DND-41 (cell line): ENCODE data around the gene TTBK2.

Experiments
- ATAC-seq: fragments of 200-7000 bp; cut with Tn5 transposase; 3 replicates; pipeline ENCODE4 v1.9.1; 2021; ENCODE audit warnings: low read depth; ENCODE audit not compliant: insufficient read depth
- DNase-seq: peaks from one replicate; pipeline ENCODE4 v3.0.0-alpha.2; 2020
- H2AFZ ChIP-seq: 2 replicates; pipeline ENCODE4 v1.6.0; 2012; ENCODE audit warnings: low read depth, low read length
- H3K27ac ChIP-seq: 2 replicates; pipeline ENCODE4 v1.5.1; 2012; ENCODE audit warnings: low read length, inconsistent platforms
- H3K27me3 ChIP-seq: fragments of 200-600 bp; sonication (generic); 2 replicates; pipeline ENCODE4 v1.6.0; 2012; ENCODE audit warnings: low read length, mild to moderate bottlenecking, inconsistent platforms; ENCODE audit not compliant: insufficient read depth, poor library complexity
- H3K36me3 ChIP-seq: 2 replicates; pipeline ENCODE4 v1.5.1; 2012; ENCODE audit warnings: low read length, inconsistent platforms; ENCODE audit not compliant: insufficient read depth
- H3K4me1 ChIP-seq: 2 replicates; pipeline ENCODE4 v1.5.1; 2012; ENCODE audit warnings: mild to moderate bottlenecking, low read length; ENCODE audit not compliant: insufficient read depth
- H3K4me2 ChIP-seq: 2 replicates; pipeline ENCODE4 v1.6.0; 2012; ENCODE audit warnings: mild to moderate bottlenecking, moderate library complexity, low read length, inconsistent platforms; ENCODE audit not compliant: insufficient read depth
- H3K4me3 ChIP-seq, 2 experiments: fragments of 200-600 bp in 1 of 2; shearing (Covaris generic) in 1 of 2; 2 replicates each; pipeline ENCODE4 v1.5.1; 2012 to 2016; ENCODE audit warnings: inconsistent platforms in 2 of 2, low read length in 2 of 2, mild to moderate bottlenecking in 2 of 2, low read depth in 1 of 2, moderate library complexity in 1 of 2
- H3K79me2 ChIP-seq: 2 replicates; pipeline ENCODE4 v1.6.0; 2012; ENCODE audit warnings: low read length, inconsistent platforms; ENCODE audit not compliant: insufficient read depth
- H3K9ac ChIP-seq: 2 replicates; pipeline ENCODE4 v1.6.0; 2012; ENCODE audit warnings: low read depth, mild to moderate bottlenecking, inconsistent platforms, low read length, moderate library complexity
- H3K9me3 ChIP-seq: 2 replicates; pipeline ENCODE4 v1.5.1; 2012; ENCODE audit warnings: low read length, moderate library complexity, mild to moderate bottlenecking, inconsistent platforms; ENCODE audit not compliant: insufficient read depth, severe bottlenecking
- H4K20me1 ChIP-seq: 2 replicates; pipeline ENCODE4 v1.6.0; 2012; ENCODE audit warnings: low read length; ENCODE audit not compliant: insufficient read depth
- EZH2 ChIP-seq: IDR thresholded peaks from 3 replicates; pipeline ENCODE4 v1.6.1; 2012; ENCODE audit warnings: borderline replicate concordance, low read depth, mild to moderate bottlenecking, moderate library complexity, low read length, inconsistent platforms; ENCODE audit not compliant: severe bottlenecking
- TF ChIP-seq, protein P1 (sequence below): IDR thresholded peaks from 2 replicates; pipeline ENCODE4 v1.5.1; 2012; ENCODE audit warnings: borderline replicate concordance, low read length, moderate library complexity, mild to moderate bottlenecking; ENCODE audit not compliant: poor library complexity, severe bottlenecking; ENCODE audit errors: extremely low read depth

Gene TTBK2

DNA sequence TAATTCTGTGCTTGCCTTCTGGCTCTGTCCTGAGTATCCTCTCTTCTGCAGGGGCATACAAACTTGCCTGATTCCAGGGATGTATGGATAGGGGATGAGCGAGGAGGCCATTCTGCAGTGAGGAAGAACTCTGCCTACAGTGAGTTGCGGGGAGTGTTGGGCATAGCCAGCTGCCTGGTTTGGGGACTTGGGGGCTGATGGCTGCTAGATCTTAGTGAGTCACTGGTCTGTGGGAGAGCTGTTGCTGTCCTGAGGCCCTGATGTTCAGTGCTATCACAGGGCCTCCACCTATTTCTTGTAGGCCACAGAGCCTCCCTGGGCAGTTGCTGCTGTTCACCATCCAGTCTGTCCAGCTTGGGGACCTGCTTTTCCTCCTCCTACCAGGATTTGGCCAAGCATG lies 204.0 kb downstream of the TTBK2 start:
- Histone ChIP-seq H3K4me2 (no peak overlapping the region), H3K9ac (no peak overlapping the region), H3K27me3 (no peaks in the 10 kb centered on the region), H4K20me1 (no peaks in the 10 kb centered on the region), H2AFZ (no peak overlapping the region), H3K4me1 (no peaks in the 10 kb centered on the region), H3K79me2 (no peaks in the 10 kb centered on the region), H3K9me3 (no peaks in the 10 kb centered on the region), H3K36me3 (peaks cover 6% of the 10 kb centered on the region; the same call in 1 of the 2 replicates), H3K4me3 (no peak overlapping the region), H3K27ac (no peak overlapping the region)
- no peak for TF ChIP-seq EZH2
- TF ChIP-seq, protein P1, sequence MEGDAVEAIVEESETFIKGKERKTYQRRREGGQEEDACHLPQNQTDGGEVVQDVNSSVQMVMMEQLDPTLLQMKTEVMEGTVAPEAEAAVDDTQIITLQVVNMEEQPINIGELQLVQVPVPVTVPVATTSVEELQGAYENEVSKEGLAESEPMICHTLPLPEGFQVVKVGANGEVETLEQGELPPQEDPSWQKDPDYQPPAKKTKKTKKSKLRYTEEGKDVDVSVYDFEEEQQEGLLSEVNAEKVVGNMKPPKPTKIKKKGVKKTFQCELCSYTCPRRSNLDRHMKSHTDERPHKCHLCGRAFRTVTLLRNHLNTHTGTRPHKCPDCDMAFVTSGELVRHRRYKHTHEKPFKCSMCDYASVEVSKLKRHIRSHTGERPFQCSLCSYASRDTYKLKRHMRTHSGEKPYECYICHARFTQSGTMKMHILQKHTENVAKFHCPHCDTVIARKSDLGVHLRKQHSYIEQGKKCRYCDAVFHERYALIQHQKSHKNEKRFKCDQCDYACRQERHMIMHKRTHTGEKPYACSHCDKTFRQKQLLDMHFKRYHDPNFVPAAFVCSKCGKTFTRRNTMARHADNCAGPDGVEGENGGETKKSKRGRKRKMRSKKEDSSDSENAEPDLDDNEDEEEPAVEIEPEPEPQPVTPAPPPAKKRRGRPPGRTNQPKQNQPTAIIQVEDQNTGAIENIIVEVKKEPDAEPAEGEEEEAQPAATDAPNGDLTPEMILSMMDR, result no peak
- DNase-seq (no peak), ATAC-seq (no peak)

- DNase-seq (no peak), ATAC-seq (no peak)
- Histone ChIP-seq H3K4me3 (no peak overlapping the region), H3K9ac (no peak overlapping the region), H3K27ac (no peak overlapping the region), H3K36me3 (peaks cover 6% of the 10 kb centered on the region; the same call in 1 of the 2 replicates), H3K79me2 (no peaks in the 10 kb centered on the region), H4K20me1 (no peaks in the 10 kb centered on the region), H3K4me1 (no peaks in the 10 kb centered on the region), H3K27me3 (no peaks in the 10 kb centered on the region), H2AFZ (no peak overlapping the region), H3K9me3 (no peaks in the 10 kb centered on the region), H3K4me2 (no peak overlapping the region)
- TF ChIP-seq EZH2, result no peak
- TF ChIP-seq, protein P1, result no peak
These were observed 204.5 kb downstream of the TTBK2 start for GRCh38 chr15:42716125-42716524.

GRCh38 chr15:42712584-42712983 lies 208.0 kb downstream of the TTBK2 start:
- Histone ChIP-seq H3K9ac (no peak overlapping the region), H3K4me2 (no peak overlapping the region), H3K4me1 (no peaks in the 10 kb centered on the region), H3K4me3 (no peak overlapping the region), H3K27ac (no peak overlapping the region), H2AFZ (no peak overlapping the region), H4K20me1 (no peaks in the 10 kb centered on the region), H3K9me3 (no peaks in the 10 kb centered on the region), H3K27me3 (no peaks in the 10 kb centered on the region), H3K79me2 (no peaks in the 10 kb centered on the region), H3K36me3 (no peaks in the 10 kb centered on the region)
- ATAC-seq (no peak), DNase-seq (no peak)
- TF ChIP-seq, protein P1, result no peak
- TF ChIP-seq EZH2, result no peak

DNA sequence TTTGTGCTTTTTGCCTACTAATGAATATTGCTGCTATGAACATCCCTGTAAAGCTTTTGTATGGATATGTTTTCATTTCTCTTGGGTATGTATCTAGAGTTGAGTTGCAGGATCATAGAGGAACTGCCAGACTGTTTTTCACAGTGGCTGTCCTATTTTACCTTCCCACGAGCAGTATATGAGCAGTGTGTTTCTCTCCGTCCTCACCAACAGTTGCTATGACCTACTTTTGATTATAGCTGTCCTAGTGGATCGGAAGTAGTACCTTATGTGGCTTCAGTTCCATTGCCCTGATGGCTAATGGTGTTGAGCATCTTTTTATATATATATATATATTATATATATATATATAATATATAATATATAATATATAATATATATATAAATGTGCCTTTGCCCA lies 208.8 kb downstream of the TTBK2 start:
- Histone ChIP-seq H3K4me2 (no peak overlapping the region), H3K4me1 (no peaks in the 10 kb centered on the region), H3K36me3 (no peaks in the 10 kb centered on the region), H3K27me3 (no peaks in the 10 kb centered on the region), H3K4me3 (no peak overlapping the region), H3K9me3 (no peaks in the 10 kb centered on the region), H3K9ac (no peak overlapping the region), H3K27ac (no peak overlapping the region), H3K79me2 (no peaks in the 10 kb centered on the region), H2AFZ (no peak overlapping the region), H4K20me1 (no peaks in the 10 kb centered on the region)
- no peak for DNase-seq
- TF ChIP-seq, protein P1, result no peak
- no peak for TF ChIP-seq EZH2
- ATAC-seq, result no peak
